SH-SY5Y (cell line): ENCODE results near the gene CYBRD1.

ENCODE experiments used
- GATA2 ChIP-seq: IDR thresholded peaks from 2 replicates; pipeline ENCODE4 v1.6.1; 2011; ENCODE audit warnings: mild to moderate bottlenecking, low read depth, low read length
- GATA3 ChIP-seq: IDR thresholded peaks from 2 replicates; pipeline ENCODE4 v1.6.1; 2011; ENCODE audit warnings: low read depth, mild to moderate bottlenecking, low read length, moderate library complexity

DNA sequence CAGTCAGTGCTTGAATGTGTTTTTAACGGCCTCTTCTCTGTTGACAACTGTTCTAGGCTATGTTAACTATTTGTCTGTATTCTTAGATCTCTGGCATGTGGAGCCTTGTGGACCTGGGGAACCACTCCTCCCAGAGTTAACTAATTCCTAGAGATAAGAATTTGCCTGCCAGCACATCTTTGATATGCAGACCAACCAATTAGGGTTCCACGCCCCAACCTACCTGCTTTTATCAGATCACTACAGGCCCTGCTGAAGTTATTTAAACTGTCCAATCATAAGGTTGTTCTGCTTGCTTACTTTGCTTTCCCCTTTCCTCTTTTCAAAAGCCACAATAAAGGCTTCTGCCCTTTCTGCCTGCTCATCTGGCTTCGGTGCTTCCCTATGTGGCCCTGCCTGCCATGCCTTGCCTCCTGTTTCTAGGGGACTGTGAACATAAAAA lies 8.5 kb upstream of the CYBRD1 start:
- no peak for TF ChIP-seq GATA2
- no peak for TF ChIP-seq GATA3
